ENCODE results near the gene ZBTB34.
"Not testable (repeated sequence)": the region's sequence is repeated elsewhere in the genome, so short reads cannot be mapped to it uniquely, and the experiment has no call there.

ZBTB34 gene
- 11.3 to 18.6 (median 12.3) reads per million in 3 donors for total RNA-seq

GRCh38 chr9:126860077-126860756 is at the start of gene ZBTB34:
ZBTB34 (plus strand) TSS chr9:126860639; CDS start chr9:126879400, 18,761 bp downstream.
- Histone ChIP-seq H3K27me3 (replicated peaks; ENCODE audit: control insufficient read depth, insufficient read depth, low read length, poor library complexity, severe bottlenecking) (no peaks in the 10 kb centered on the region), H3K27ac (ENCODE audit: insufficient read depth, low read length, poor library complexity, severe bottlenecking) (peak within 1 kb of the TSS; percentile 79), H3K4me3 (ENCODE audit: insufficient read depth, low read depth, low read length, poor library complexity, severe bottlenecking) (peak within 1 kb of the TSS; percentile 79), H3K36me3 (ENCODE audit: control insufficient read depth, insufficient read depth, low read length) (no peaks in the 10 kb centered on the region), H3K4me1 (ENCODE audit: control insufficient read depth, insufficient read depth, low read length, poor library complexity, severe bottlenecking) (peaks cover 13% of the 10 kb centered on the region), H3K9me3 (ENCODE audit: control insufficient read depth, low read length) (no peaks in the 10 kb centered on the region)
- peak; percentile 51 to 64 (median 58) for DNase-seq

GRCh38 chr9:126813072-126813471 is 47.4 kb upstream of the ZBTB34 start:
- Histone ChIP-seq H3K4me3 (ENCODE audit: insufficient read depth, low read depth, low read length, poor library complexity, severe bottlenecking) (no peak overlapping the region), H3K9me3 (ENCODE audit: control insufficient read depth, low read length) (peaks cover 3% of the 10 kb centered on the region), H3K4me1 (ENCODE audit: control insufficient read depth, insufficient read depth, low read length, poor library complexity, severe bottlenecking) (no peaks in the 10 kb centered on the region), H3K36me3 (ENCODE audit: control insufficient read depth, insufficient read depth, low read length) (peaks cover 16% of the 10 kb centered on the region), H3K27me3 (replicated peaks; ENCODE audit: control insufficient read depth, insufficient read depth, low read length, poor library complexity, severe bottlenecking) (no peaks in the 10 kb centered on the region), H3K27ac (ENCODE audit: insufficient read depth, low read length, poor library complexity, severe bottlenecking) (no peak overlapping the region)
- no peak for DNase-seq

- DNase-seq, result no peak
- no peak overlapping the region for H3K27ac ChIP-seq (ENCODE audit: insufficient read depth, low read length, poor library complexity, severe bottlenecking)
- H3K27me3 ChIP-seq (replicated peaks; ENCODE audit: control insufficient read depth, insufficient read depth, low read length, poor library complexity, severe bottlenecking), result no peaks in the 10 kb centered on the region
- no peaks in the 10 kb centered on the region for H3K4me1 ChIP-seq (ENCODE audit: control insufficient read depth, insufficient read depth, low read length, poor library complexity, severe bottlenecking)
- H3K9me3 ChIP-seq (ENCODE audit: control insufficient read depth, low read length), result peaks cover 3% of the 10 kb centered on the region
- H3K36me3 ChIP-seq (ENCODE audit: control insufficient read depth, insufficient read depth, low read length), result peaks cover 21% of the 10 kb centered on the region
- no peak overlapping the region for H3K4me3 ChIP-seq (ENCODE audit: insufficient read depth, low read depth, low read length, poor library complexity, severe bottlenecking)
Measured at GRCh38 chr9:126814091-126814490, 46.3 kb upstream of the ZBTB34 start.

- H3K36me3 ChIP-seq (ENCODE audit: control insufficient read depth, insufficient read depth, low read length), result peaks cover 13% of the 10 kb centered on the region
- not testable (repeated sequence) for H3K27me3 ChIP-seq (replicated peaks; ENCODE audit: control insufficient read depth, insufficient read depth, low read length, poor library complexity, severe bottlenecking); H3K9me3 ChIP-seq (ENCODE audit: control insufficient read depth, low read length)
Measured at GRCh38 chr9:126817615-126818014, 42.8 kb upstream of the ZBTB34 start.

GRCh38 chr9:126818482-126818881 is 42.0 kb upstream of the ZBTB34 start:
- H3K27me3 ChIP-seq (replicated peaks; ENCODE audit: control insufficient read depth, insufficient read depth, low read length, poor library complexity, severe bottlenecking), result no peaks in the 10 kb centered on the region
- peaks cover 3% of the 10 kb centered on the region for H3K9me3 ChIP-seq (ENCODE audit: control insufficient read depth, low read length)
- DNase-seq, result no peak
- H3K27ac ChIP-seq (ENCODE audit: insufficient read depth, low read length, poor library complexity, severe bottlenecking), result no peak overlapping the region
- H3K36me3 ChIP-seq (ENCODE audit: control insufficient read depth, insufficient read depth, low read length), result peaks cover 13% of the 10 kb centered on the region
- H3K4me3 ChIP-seq (ENCODE audit: insufficient read depth, low read depth, low read length, poor library complexity, severe bottlenecking), result no peak overlapping the region
- no peaks in the 10 kb centered on the region for H3K4me1 ChIP-seq (ENCODE audit: control insufficient read depth, insufficient read depth, low read length, poor library complexity, severe bottlenecking)

More at GRCh38 chr9:126817615-126818014, 42.8 kb upstream of the ZBTB34 start:
- H3K4me1 ChIP-seq (ENCODE audit: control insufficient read depth, insufficient read depth, low read length, poor library complexity, severe bottlenecking); DNase-seq; H3K27ac ChIP-seq (ENCODE audit: insufficient read depth, low read length, poor library complexity, severe bottlenecking); H3K4me3 ChIP-seq (ENCODE audit: insufficient read depth, low read depth, low read length, poor library complexity, severe bottlenecking): not testable (repeated sequence)

- H3K9me3 ChIP-seq (ENCODE audit: control insufficient read depth, low read length), result peaks cover 3% of the 10 kb centered on the region
- no peaks in the 10 kb centered on the region for H3K27me3 ChIP-seq (replicated peaks; ENCODE audit: control insufficient read depth, insufficient read depth, low read length, poor library complexity, severe bottlenecking)
- H3K4me3 ChIP-seq (ENCODE audit: insufficient read depth, low read depth, low read length, poor library complexity, severe bottlenecking), result no peak overlapping the region
- DNase-seq, result no peak
- no peak overlapping the region for H3K27ac ChIP-seq (ENCODE audit: insufficient read depth, low read length, poor library complexity, severe bottlenecking)
- no peaks in the 10 kb centered on the region for H3K4me1 ChIP-seq (ENCODE audit: control insufficient read depth, insufficient read depth, low read length, poor library complexity, severe bottlenecking)
- H3K36me3 ChIP-seq (ENCODE audit: control insufficient read depth, insufficient read depth, low read length), result peaks cover 13% of the 10 kb centered on the region
Measured at GRCh38 chr9:126819482-126819881, 41.0 kb upstream of the ZBTB34 start.

- no peak overlapping the region for H3K27ac ChIP-seq (ENCODE audit: insufficient read depth, low read length, poor library complexity, severe bottlenecking)
- no peak overlapping the region for H3K4me3 ChIP-seq (ENCODE audit: insufficient read depth, low read depth, low read length, poor library complexity, severe bottlenecking)
- H3K36me3 ChIP-seq (ENCODE audit: control insufficient read depth, insufficient read depth, low read length), result peaks cover 14% of the 10 kb centered on the region
- H3K9me3 ChIP-seq (ENCODE audit: control insufficient read depth, low read length), result no peaks in the 10 kb centered on the region
- DNase-seq, result no peak
- no peaks in the 10 kb centered on the region for H3K27me3 ChIP-seq (replicated peaks; ENCODE audit: control insufficient read depth, insufficient read depth, low read length, poor library complexity, severe bottlenecking)
- H3K4me1 ChIP-seq (ENCODE audit: control insufficient read depth, insufficient read depth, low read length, poor library complexity, severe bottlenecking), result no peaks in the 10 kb centered on the region
Measured at GRCh38 chr9:126822278-126822677, 38.2 kb upstream of the ZBTB34 start.

- H3K4me1 ChIP-seq (ENCODE audit: control insufficient read depth, insufficient read depth, low read length, poor library complexity, severe bottlenecking), result no peaks in the 10 kb centered on the region
- peaks cover 16% of the 10 kb centered on the region for H3K36me3 ChIP-seq (ENCODE audit: control insufficient read depth, insufficient read depth, low read length)
- no peak overlapping the region for H3K4me3 ChIP-seq (ENCODE audit: insufficient read depth, low read depth, low read length, poor library complexity, severe bottlenecking)
- H3K27ac ChIP-seq (ENCODE audit: insufficient read depth, low read length, poor library complexity, severe bottlenecking), result no peak overlapping the region
- no peaks in the 10 kb centered on the region for H3K27me3 ChIP-seq (replicated peaks; ENCODE audit: control insufficient read depth, insufficient read depth, low read length, poor library complexity, severe bottlenecking)
- no peak for DNase-seq
- no peaks in the 10 kb centered on the region for H3K9me3 ChIP-seq (ENCODE audit: control insufficient read depth, low read length)
Measured at GRCh38 chr9:126822873-126823272, 37.6 kb upstream of the ZBTB34 start.

GRCh38 chr9:126824052-126824451 is 36.4 kb upstream of the ZBTB34 start:
- H3K27ac ChIP-seq (ENCODE audit: insufficient read depth, low read length, poor library complexity, severe bottlenecking); H3K4me1 ChIP-seq (ENCODE audit: control insufficient read depth, insufficient read depth, low read length, poor library complexity, severe bottlenecking); H3K9me3 ChIP-seq (ENCODE audit: control insufficient read depth, low read length); DNase-seq; H3K27me3 ChIP-seq (replicated peaks; ENCODE audit: control insufficient read depth, insufficient read depth, low read length, poor library complexity, severe bottlenecking); H3K4me3 ChIP-seq (ENCODE audit: insufficient read depth, low read depth, low read length, poor library complexity, severe bottlenecking): not testable (repeated sequence)
- peaks cover 12% of the 10 kb centered on the region for H3K36me3 ChIP-seq (ENCODE audit: control insufficient read depth, insufficient read depth, low read length)

GRCh38 chr9:126827227-126827626 is 33.2 kb upstream of the ZBTB34 start:
- no peaks in the 10 kb centered on the region for H3K4me1 ChIP-seq (ENCODE audit: control insufficient read depth, insufficient read depth, low read length, poor library complexity, severe bottlenecking)
- H3K36me3 ChIP-seq (ENCODE audit: control insufficient read depth, insufficient read depth, low read length), result peaks cover 14% of the 10 kb centered on the region
- H3K27ac ChIP-seq (ENCODE audit: insufficient read depth, low read length, poor library complexity, severe bottlenecking), result no peak overlapping the region
- no peaks in the 10 kb centered on the region for H3K27me3 ChIP-seq (replicated peaks; ENCODE audit: control insufficient read depth, insufficient read depth, low read length, poor library complexity, severe bottlenecking)
- no peaks in the 10 kb centered on the region for H3K9me3 ChIP-seq (ENCODE audit: control insufficient read depth, low read length)
- no peak overlapping the region for H3K4me3 ChIP-seq (ENCODE audit: insufficient read depth, low read depth, low read length, poor library complexity, severe bottlenecking)
- no peak for DNase-seq
